ENCODE results near the gene ATAD3C.

DNA sequence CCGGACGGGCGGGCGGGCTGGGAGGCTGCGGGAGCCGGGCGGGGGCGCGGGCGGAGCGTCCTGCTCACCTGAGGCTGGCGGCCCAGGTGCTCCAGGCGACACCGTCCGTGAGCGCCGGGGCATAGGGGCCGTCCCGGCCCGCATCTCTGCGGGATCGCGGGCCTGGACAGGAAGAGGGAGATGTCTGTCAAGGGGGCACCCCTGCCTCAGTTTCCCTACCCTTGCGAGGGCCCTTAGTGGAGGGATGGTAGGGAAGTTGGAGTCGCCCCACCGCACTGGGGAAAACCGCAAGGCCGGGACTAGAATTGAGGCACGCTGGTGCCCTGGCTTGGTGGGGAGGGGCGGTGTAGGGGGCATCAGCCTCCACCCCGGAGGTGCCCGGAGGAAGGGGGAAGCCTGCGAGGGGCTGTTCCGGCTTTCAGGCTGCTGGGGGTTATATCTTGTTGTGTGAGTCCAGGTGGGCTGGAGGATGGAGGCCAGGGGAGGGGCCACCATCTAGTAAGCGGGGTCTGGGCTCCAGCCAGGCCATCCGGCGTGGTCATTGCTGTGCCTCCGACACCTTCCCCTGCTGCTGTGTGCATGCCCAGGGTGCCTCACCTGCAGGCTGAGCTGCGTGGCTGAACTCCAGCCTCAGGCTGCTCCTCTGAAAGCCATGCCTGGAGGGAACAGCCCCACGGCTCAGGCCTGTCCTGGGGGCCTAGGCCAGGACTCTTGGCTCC, 13.4 kb upstream of the ATAD3C start:
- TF ChIP-seq ATF2 (tag by site-specific recombination; IDR thresholded peaks at IDR 0.05; ENCODE audit: low read depth) (no peak), ZNF24 (tag by site-specific recombination; IDR thresholded peaks at IDR 0.05) (no peak), ZNF133 (tag by site-specific recombination; IDR thresholded peaks at IDR 0.05) (no peak), ZNF239 (tag by site-specific recombination; IDR thresholded peaks at IDR 0.05) (no peak), ZNF747 (tag by site-specific recombination; IDR thresholded peaks at IDR 0.05) (no peak), ZNF394 (tag by site-specific recombination; IDR thresholded peaks at IDR 0.05; ENCODE audit: borderline replicate concordance) (no peak)
- TF ChIP-seq, protein P1, sequence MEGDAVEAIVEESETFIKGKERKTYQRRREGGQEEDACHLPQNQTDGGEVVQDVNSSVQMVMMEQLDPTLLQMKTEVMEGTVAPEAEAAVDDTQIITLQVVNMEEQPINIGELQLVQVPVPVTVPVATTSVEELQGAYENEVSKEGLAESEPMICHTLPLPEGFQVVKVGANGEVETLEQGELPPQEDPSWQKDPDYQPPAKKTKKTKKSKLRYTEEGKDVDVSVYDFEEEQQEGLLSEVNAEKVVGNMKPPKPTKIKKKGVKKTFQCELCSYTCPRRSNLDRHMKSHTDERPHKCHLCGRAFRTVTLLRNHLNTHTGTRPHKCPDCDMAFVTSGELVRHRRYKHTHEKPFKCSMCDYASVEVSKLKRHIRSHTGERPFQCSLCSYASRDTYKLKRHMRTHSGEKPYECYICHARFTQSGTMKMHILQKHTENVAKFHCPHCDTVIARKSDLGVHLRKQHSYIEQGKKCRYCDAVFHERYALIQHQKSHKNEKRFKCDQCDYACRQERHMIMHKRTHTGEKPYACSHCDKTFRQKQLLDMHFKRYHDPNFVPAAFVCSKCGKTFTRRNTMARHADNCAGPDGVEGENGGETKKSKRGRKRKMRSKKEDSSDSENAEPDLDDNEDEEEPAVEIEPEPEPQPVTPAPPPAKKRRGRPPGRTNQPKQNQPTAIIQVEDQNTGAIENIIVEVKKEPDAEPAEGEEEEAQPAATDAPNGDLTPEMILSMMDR (tag by site-specific recombination; IDR thresholded peaks at IDR 0.05), result no peak
- TF ChIP-seq, protein P2, sequence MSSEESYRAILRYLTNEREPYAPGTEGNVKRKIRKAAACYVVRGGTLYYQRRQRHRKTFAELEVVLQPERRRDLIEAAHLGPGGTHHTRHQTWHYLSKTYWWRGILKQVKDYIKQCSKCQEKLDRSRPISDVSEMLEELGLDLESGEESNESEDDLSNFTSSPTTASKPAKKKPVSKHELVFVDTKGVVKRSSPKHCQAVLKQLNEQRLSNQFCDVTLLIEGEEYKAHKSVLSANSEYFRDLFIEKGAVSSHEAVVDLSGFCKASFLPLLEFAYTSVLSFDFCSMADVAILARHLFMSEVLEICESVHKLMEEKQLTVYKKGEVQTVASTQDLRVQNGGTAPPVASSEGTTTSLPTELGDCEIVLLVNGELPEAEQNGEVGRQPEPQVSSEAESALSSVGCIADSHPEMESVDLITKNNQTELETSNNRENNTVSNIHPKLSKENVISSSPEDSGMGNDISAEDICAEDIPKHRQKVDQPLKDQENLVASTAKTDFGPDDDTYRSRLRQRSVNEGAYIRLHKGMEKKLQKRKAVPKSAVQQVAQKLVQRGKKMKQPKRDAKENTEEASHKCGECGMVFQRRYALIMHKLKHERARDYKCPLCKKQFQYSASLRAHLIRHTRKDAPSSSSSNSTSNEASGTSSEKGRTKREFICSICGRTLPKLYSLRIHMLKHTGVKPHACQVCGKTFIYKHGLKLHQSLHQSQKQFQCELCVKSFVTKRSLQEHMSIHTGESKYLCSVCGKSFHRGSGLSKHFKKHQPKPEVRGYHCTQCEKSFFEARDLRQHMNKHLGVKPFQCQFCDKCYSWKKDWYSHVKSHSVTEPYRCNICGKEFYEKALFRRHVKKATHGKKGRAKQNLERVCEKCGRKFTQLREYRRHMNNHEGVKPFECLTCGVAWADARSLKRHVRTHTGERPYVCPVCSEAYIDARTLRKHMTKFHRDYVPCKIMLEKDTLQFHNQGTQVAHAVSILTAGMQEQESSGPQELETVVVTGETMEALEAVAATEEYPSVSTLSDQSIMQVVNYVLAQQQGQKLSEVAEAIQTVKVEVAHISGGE (tag by site-specific recombination; conservative IDR thresholded peaks at IDR 0.05; ENCODE audit: low read depth), result no peak

Data from HEK293 (cell line).